ENCODE results near the gene MFAP4.

GRCh38 chr17:19346351-19347255, 40.4 kb downstream of the MFAP4 start:
- TF ChIP-seq SUZ12 (IDR thresholded peaks at IDR 0.05; ENCODE audit: extremely low read depth, insufficient read depth, insufficient read length) (no peak), YY1 (IDR thresholded peaks at IDR 0.05; ENCODE audit: insufficient read depth, insufficient read length) (no peak), ZNF274 (IDR thresholded peaks at IDR 0.05; ENCODE audit: low read depth, low read length) (no peak)
